Measurements from ENCODE around the gene CATSPER3.

Gene CATSPER3

DNA sequence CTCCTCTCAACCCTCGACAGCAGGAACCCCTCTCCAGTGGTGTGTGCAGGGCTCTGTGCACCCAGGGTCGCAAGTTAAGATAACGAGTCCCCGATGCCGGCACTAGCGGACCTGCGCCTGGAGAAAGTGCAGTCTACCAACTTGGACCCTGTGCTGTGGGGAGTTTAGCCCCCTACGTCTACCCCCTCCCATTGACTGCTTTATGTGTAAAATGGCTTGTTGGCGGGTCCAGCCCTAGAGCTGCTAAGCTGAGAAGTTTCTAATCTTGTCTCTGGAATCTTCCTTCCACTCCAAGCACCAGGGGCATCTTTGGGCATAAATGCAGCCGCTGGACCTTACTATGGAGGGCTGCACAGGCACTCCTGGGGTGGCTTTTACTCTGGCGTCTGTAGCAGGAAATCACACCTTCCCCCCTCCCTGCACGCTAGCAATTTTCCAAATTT, 73.5 kb downstream of the CATSPER3 start:
- DNase-seq (ENCODE audit: low read depth in 3 of 3): no peak

DNA sequence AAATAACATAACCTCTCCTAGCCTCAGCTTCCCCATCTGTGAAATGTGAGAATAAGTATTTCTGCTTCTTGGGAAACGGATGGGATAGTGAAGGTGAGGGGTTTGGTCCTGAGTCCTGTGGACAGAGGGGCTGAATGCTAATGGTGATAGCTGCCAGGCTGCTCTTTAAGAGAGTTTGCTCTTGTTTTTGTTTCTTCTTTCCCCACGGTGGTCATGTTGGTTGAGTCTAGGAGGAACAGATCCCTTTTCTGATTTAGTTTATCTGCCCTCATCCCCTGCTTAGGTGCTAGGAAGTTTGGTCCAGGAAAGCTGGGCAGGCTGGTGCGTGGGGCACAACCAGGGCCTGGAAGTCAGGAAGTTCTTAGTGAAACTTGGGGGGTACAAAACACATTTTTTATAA, 74.0 kb downstream of the CATSPER3 start:
- no peak for DNase-seq (ENCODE audit: low read depth in 3 of 3)

GRCh38 chr5:135042595-135042994, 74.9 kb downstream of the CATSPER3 start:
- DNase-seq (ENCODE audit: low read depth in 3 of 3): no peak

GRCh38 chr5:135045488-135045887, 77.8 kb downstream of the CATSPER3 start:
- no peak for DNase-seq (ENCODE audit: low read depth in 3 of 3)

DNA sequence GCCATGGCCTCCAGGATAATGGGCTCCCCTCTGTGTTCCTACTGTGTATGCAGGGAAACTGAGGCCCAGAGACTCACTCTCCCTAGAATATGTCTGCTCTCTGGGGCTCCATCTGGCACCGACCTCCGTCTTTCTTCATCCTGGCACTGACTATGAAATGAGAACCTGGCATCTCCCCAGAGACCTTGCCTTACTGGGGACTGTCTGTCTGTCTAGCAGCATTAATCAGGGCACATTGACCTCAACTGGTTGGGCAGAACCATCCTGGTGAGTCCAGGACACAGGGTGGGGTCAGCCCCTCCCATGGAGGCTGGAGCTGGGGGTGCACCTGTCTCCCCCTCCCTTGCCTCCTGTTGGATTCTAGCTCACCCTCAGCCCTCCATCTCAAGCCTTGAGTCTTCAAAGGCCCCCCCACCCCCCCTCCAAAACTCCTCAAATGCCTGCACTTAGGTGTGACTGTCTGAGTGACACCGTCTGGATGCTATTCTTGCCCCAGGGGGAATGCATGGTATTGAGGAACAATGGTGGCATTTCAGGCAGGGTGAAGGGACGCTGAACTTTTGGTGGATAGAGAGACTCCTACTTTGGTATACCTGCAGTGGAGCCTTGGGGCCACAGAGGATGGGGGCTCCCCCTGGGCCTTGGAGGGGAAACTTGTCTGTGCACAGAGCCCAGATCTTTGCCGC, 79.1 kb downstream of the CATSPER3 start:
- no peak for DNase-seq (ENCODE audit: low read depth in 3 of 3)

DNA sequence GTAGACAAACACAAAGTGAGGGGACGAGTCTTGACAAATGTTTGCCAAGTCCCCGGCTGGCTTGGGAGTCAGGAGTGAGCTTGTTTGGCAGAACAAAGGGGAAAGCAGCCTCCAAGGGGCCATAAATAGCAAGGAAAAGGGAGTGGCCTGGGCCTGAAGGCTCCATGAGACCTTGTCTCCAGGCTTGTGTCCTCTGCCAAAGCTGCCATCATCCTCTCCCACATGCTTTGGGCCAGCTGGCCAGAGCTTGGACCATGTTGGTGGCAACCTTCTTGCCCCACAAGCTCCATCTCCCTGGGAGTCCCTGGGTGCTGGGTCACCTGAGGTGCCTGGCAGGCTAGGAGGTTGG, 79.6 kb downstream of the CATSPER3 start:
- DNase-seq (ENCODE audit: low read depth in 3 of 3): no peak

DNA sequence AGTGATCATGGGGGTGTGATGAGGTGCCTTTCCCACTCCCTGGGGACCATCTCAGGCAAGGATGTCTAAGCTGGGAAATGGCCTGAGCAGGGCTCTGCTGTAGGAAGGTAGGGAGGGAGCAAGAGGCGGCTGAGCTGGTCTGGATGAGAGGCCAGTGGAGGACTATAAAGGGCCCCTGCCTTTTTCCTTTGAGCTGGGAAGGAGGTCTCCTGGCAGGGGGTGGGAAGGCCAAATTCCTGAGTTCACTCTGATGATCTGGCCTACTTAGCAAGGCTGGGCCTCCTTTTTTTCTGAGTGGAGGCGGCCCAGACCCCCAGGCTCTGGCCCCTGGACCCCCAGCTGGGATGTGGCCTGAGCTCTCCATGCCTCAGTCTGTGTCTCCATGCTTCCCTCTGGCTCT, 80.6 kb downstream of the CATSPER3 start:
- DNase-seq (ENCODE audit: low read depth in 3 of 3): no peak

DNA sequence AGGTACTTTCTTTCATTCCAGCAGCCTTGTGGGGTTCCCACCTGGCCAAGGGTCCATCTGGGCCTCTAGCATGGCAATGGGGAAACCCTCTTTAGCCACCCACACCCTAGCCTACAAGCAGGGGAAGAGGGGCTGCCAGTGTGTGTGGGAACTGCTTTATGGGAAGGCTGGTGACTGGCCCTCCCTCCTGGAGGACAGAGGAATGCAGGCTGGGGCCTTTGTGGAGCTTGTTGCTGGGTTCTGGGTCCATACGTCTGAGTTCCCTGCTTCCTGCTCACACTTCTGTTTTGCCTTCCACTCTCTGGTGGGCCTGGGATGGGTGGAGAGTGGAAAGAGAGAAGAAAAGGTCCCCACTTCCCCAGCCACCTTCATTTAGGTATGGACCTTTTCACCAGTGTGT, 81.2 kb downstream of the CATSPER3 start:
- DNase-seq (ENCODE audit: low read depth in 3 of 3): no peak

GRCh38 chr5:135050244-135050767, 82.6 kb downstream of the CATSPER3 start:
- no peak for DNase-seq (ENCODE audit: low read depth in 3 of 3)

DNA sequence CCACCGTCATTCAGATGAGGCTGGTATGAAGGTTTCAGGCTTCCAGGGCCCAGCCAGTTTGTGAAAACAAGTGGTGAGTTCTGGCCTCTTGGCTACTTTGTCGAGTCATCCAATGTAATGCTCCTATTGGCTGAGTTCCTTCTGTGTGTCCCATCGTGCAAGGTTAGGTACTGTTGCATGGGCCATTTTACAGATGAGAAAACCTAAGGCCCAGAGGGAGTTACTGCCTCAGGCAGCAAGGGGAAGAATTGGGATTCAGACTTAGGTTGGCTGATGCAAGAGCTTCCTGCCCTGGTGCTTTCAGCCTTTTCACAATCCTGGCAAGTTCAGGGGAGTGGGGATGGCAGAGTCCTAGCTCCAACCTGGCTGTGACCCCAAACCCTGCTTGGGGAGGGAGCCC, 83.7 kb downstream of the CATSPER3 start:
- no peak for DNase-seq (ENCODE audit: low read depth in 3 of 3)

GRCh38 chr5:135051872-135052271, 84.2 kb downstream of the CATSPER3 start:
- DNase-seq (ENCODE audit: low read depth in 3 of 3): no peak

- no peak for DNase-seq (ENCODE audit: low read depth in 3 of 3)
These were observed 84.9 kb downstream of the CATSPER3 start for GRCh38 chr5:135052511-135053145.

- DNase-seq (ENCODE audit: low read depth in 3 of 3): no peak
These were observed 85.6 kb downstream of the CATSPER3 start for GRCh38 chr5:135053278-135053677.

DNA sequence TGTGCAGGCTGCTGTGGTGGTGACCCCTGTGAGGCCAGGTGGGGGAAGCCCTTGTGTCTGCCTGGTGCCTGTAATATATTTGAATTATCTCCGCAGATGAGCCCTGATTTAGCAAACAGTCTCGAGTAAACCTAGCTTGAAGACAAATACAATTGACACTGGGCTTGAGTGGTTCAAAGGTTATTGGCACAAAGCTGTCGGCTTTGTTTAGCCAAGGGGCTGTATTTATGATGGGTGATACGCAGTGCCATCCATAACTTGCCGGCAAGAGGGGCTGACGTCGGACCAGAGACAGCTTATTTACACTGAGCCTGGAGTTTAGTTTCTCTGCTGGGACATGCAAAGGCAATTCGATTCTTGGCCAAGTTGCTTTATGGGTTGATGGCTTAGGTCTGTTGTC, 86.3 kb downstream of the CATSPER3 start:
- no peak for DNase-seq (ENCODE audit: low read depth in 3 of 3)

DNA sequence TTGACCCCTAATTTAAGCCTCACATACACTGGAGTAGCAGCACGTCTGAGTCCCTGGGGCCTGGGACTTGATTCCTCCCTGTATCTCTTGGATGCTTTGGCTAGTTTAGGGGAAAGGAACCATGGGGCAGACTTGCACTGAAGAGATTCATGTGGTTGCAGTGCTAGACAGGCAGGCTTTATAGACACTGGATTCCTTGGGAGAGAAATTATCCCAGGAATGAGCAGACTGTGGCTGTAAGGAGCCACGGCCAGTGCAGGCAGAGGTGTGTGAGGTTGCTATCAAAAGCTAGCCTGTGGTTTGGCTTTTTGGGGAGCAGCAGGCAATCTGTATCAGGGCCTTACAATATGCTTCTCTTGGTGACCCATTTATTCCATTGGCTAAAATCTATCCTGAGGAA, 86.8 kb downstream of the CATSPER3 start:
- no peak for DNase-seq (ENCODE audit: low read depth in 3 of 3)

GRCh38 chr5:135055396-135055795, 87.7 kb downstream of the CATSPER3 start:
- no peak for DNase-seq (ENCODE audit: low read depth in 3 of 3)

- DNase-seq (ENCODE audit: low read depth in 3 of 3): no peak
These were observed 88.8 kb downstream of the CATSPER3 start for GRCh38 chr5:135056316-135057030.

DNA sequence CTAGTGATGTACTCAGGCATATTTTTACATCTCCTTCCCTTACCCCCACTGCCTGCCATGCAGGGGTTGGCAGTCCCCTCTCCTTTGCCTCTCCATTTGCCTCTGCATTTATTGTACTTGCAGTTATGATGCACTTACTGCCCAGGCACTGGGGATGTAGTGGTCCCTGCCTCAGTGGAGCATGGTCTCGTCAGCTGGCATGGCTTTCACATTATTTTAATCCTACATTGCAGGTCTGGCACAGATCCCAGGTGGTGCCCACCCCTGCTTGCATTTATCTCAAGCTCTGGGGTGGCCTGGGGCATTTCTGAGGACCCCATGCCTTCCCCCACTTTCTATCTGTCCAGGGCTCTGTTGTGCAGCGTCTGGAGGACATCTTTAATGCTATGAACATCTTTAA, 89.5 kb downstream of the CATSPER3 start:
- no peak for DNase-seq (ENCODE audit: low read depth in 3 of 3)

DNA sequence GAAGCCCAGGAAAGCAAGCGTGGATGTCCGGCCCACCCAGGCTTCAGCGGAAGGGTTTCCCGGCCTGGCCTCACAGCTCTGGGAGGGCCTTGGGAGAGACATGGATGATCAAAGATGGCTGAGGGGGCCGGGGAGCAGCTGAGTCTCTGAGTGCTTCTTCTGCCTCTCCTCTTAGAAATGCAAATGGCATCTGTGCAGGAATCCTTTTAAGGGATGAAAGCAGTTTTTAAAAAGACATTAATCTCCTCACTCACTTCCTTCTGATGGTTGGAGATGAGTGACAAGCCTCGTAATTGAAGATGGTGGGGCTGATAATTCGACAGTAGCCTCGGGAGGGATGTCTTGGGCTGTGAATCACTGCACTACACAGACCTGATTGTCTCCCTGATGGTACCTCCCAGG, 90.6 kb downstream of the CATSPER3 start:
- no peak for DNase-seq (ENCODE audit: low read depth in 3 of 3)

DNA sequence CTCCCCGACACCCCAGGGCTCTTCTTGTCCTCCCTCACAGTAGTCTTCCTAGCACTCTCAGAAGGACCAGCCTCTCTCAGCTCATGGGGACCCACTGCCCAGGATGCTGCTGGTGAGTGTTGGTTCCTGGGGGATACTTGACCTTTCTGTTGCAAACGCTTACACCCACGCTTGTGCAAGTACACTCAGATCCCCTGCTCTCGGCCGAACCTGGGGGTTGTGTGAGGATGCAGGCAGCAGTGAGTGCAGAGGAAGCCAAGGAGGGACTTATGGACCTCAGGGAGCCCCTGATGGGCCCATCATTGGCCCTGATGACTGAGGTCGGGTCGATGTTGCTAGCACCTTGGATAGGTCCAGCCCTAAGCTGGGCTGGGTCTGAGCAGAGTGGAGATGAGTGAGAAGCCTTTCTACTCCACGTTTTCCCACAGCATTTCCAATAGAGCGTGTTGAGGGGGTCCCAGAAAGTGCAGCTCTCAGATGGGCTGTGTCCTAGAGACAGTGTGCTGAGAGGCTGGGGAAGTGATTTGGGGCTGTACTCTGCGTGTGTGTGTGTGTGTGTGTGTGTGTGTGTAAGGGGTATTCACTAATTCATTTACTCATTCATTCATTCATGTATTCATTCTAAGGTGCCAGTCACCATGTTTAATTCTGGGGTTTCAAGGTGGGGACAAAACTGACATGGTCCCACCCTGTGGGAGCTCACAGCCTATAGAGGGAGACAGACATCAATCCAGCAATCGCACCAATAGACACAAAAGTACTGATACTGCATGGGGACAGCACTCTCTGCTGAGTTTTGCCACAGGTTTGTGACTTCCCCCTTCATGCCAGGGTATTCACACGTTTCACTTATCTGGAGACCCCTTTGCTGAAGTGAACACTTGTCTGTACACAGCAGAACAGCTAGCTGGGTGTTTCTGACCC, 91.6 kb downstream of the CATSPER3 start:
- no peak for DNase-seq (ENCODE audit: low read depth in 3 of 3)

GRCh38 chr5:135060021-135060420, 92.3 kb downstream of the CATSPER3 start:
- no peak for DNase-seq (ENCODE audit: low read depth in 3 of 3)

DNA sequence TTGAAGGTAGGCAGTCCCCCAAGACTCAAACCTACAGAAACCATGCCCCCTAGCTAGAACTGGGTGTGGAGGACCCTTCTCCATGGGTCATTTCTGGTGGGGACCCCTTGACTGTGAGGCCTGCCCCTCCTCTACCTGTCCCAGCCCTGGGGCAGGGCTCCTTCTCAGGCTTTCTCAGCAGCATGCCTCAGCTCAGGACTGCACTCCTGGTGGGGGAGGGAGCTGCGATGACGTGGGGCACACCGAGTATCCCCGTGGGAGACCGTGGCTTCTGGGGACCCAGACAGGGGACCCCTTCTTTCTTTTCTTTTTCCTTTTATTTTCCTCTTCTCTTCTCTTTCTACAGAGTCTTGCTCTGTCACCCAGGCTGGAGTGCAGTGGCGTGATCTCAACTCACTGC, 93.3 kb downstream of the CATSPER3 start:
- no peak for DNase-seq (ENCODE audit: low read depth in 3 of 3)

All from stimulated activated CD4-positive, alpha-beta T cell treated with anti-CD3 and anti-CD28 coated beads, TNF-alpha, amount 100 ng/mL, for 48 hours (primary cell).